Cardiac fibroblast (primary cell): ENCODE measurements around the gene DPH6.
"Not testable (repeated sequence)": the region's sequence is repeated elsewhere in the genome, so short reads cannot be mapped to it uniquely, and the experiment has no call there.

Source experiments
- DNase-seq, 2 donors: peaks; one replicate each; pipeline versions ENCODE4 v3.0.0 to v3.0.0-alpha.2; 2010; ENCODE audit warnings: low read depth in 2 of 2
- H3K4me3 ChIP-seq, 2 donors: replicated peaks in 1 of 2; 1 replicate in 1 of 2; 2 replicates in 1 of 2; pipeline ENCODE4 v1.5.1; 2011; ENCODE audit warnings: low read depth in 2 of 2, low read length in 2 of 2, mild to moderate bottlenecking in 2 of 2, moderate library complexity in 1 of 2
- TF ChIP-seq, protein P1 (sequence below): IDR thresholded peaks from one replicate; pipeline ENCODE4 v1.5.1; 2011; ENCODE audit warnings: low read depth, mild to moderate bottlenecking, low read length, inconsistent platforms

DPH6 gene

DNA sequence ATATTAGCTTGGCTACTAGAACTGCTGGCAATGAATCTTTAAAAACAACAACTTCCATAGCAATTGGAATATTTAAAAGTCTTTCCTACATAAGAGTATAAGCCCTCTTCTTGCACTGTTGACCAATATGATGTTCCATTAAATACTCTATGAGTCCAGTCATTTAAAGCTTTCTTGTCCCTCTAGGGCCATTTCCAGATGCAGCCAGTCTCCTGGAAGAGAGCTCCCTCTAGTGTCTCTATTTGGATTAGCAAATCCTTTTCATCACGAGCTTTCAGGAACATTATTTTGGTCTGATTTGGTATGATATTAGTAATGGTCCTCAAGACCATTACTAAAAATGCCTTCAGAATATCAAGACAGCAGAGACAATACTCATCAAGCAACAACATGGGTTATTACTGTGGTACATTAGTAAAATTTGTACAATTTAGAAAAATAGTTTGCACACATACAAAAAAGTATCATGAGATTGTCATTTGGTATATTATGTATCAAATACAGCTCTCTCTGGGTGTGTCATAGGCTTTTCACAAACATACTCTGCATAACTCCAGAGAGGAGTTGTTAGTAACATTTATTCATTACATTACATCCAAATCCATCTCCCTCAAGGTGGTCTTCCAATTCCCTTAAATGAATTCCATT, 101.3 kb downstream of the DPH6 start:
- TF ChIP-seq, protein P1, sequence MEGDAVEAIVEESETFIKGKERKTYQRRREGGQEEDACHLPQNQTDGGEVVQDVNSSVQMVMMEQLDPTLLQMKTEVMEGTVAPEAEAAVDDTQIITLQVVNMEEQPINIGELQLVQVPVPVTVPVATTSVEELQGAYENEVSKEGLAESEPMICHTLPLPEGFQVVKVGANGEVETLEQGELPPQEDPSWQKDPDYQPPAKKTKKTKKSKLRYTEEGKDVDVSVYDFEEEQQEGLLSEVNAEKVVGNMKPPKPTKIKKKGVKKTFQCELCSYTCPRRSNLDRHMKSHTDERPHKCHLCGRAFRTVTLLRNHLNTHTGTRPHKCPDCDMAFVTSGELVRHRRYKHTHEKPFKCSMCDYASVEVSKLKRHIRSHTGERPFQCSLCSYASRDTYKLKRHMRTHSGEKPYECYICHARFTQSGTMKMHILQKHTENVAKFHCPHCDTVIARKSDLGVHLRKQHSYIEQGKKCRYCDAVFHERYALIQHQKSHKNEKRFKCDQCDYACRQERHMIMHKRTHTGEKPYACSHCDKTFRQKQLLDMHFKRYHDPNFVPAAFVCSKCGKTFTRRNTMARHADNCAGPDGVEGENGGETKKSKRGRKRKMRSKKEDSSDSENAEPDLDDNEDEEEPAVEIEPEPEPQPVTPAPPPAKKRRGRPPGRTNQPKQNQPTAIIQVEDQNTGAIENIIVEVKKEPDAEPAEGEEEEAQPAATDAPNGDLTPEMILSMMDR, result peak; percentile 75
- DNase-seq, result peak; percentile 73 to 80
- no peak overlapping the region for H3K4me3 ChIP-seq

DNA sequence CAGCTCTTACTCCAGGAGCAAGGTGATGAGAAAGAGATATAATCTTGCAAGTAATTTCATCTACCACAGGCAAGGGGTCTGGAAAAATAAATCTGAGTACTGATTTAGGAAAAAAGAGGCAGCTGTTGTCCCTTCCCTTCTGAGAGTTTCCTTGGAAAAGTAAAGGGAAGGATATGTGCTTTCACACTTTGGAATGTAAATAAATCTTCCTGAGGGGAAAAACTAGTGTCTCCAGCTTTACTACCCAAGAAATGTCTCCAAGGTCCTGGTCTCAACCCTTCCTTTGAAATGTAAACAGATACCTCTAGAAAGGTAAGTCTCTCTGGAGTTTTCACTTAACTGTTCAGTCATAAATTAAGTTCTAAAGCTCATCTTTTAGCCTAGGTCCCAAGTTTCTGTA, 102.6 kb downstream of the DPH6 start:
- H3K4me3 ChIP-seq, result no peak overlapping the region
- no peak for DNase-seq
- TF ChIP-seq, protein P1, result no peak

DNA sequence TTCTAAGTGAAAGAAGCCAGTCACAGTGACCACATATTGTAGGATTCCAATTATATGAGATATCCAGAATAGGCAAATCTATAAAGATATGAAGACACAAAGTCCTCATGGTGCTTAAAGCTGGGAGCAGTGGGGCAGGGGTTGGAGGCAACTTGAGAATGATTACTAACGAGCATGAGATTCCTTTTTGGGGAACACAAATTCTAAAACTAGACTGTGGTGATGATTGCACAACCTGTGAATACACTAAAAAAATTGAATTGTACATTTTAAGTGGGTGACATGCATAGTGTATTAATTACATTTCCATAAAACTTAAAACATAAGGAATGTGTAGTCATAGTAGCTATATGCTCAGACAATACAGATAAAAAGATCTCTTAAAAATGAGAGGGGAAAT, 103.2 kb downstream of the DPH6 start:
- H3K4me3 ChIP-seq, result no peak overlapping the region
- TF ChIP-seq, protein P1, result no peak
- peak in 1 of 2 donors; percentile 36 for DNase-seq

DNA sequence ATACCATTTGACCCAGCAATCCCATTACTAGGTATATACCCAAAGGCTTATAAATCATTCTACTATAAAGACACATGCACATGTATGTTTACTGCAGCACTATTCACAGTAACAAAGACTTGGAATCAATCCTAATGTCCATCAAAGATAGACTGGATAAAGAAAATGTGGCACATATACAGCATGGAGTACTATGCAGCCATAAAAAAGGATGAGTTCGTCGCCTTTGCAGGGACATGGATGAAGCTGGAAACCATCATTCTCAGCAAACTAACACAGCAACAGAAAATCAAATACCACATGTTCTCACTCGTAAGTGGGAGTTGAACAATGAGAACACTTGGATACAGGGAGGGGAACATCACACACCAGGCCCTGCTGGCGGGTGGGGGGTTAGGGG, 104.7 kb downstream of the DPH6 start:
- not testable (repeated sequence) for H3K4me3 ChIP-seq, DNase-seq

DNA sequence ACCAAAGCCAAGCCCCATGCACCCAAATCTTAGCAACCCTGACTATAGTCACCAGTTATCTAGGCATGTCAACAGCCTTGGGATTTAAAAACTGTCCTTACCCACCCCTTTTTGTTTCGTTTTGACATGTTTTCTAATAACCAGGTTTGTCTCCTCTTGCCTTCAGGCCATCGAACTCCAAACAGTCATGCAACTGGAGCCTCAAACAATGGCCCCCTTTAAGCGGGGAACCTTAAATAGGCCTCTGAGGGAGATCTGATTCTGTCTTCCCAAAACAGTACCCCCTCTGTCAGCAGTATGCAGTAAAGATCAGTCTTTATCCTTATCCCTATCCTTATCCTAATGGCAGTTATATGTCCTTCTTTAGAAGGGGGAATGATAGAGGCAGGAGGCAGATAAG, 105.7 kb downstream of the DPH6 start:
- TF ChIP-seq, protein P1, result no peak
- DNase-seq, result no peak
- H3K4me3 ChIP-seq, result no peak overlapping the region

DNA sequence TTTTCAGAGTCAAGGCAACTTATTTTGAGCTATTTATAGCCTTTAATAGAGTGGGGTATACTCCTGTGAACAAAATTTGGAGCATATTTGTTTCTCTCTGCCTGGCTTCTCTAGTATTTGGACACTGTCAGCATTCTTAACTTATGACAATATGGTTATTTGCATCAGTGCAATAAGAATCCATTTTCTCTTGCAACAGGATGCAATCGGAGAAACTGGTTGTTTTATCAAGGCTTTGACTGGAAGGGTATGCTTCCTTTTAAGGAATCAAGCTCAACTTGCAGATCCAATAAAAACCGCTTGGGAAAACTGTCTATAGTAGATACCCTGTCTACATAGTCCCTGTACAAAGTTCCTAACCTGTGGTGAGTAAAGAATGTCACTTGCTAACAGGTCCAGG, 106.7 kb downstream of the DPH6 start:
- DNase-seq, result peak; percentile 75 to 88
- TF ChIP-seq, protein P1, result no peak
- H3K4me3 ChIP-seq, result no peak overlapping the region

DNA sequence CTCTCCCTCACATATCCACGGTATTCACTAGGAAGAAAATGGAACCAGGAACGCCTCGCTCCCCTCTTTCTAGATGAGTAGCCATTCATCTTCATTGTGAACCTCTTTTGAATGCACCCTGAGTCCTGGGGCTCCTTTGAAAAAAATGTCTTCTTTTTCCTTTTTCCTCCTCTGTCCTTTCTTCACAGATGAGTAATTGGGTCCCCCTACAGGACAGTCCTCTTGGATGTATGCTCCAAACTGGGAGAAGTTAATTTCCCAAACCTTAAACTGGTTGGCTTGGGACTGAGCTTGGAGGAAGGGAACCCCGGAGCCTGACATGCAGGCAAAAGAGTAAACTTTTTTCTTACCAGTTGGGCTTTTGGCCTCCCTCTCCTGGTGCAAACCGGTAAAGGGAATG, 108.8 kb downstream of the DPH6 start:
- TF ChIP-seq, protein P1, result peak; percentile 29
- DNase-seq, result peak; percentile 30 to 40
- H3K4me3 ChIP-seq, result no peak overlapping the region
